Endothelial cell of umbilical vein (primary cell): Measurements from ENCODE around the gene AFTPH. TPM values are rescaled to one million over a fixed set of nuclear protein-coding genes. Genes with fewer than 3 reads are reported as not detected.

Source experiments
- BruUV-seq: library from RNA; stranded (reverse); fragments of 400-500 nt; replicated peaks from 2 replicates; lab custom pipeline; 2021; lab: Mats Ljungman, UMichigan
- CTCF ChIA-PET: fragments of 300-600, 350-600 bp; sonication (Branson Sonifier 250); formaldehyde crosslinking; loops from one replicate; lab custom pipeline; 2021; ENCODE audit warnings: antibody characterized with exemption, inconsistent platforms; lab: Charles Lee
- POLR2A ChIA-PET: fragments of 300-600, 350-600 bp; sonication (Branson Sonifier 250); formaldehyde crosslinking; loops from one replicate; lab custom pipeline; 2021; ENCODE audit warnings: antibody characterized with exemption, inconsistent platforms; lab: Charles Lee
- DNase-seq: peaks from one replicate; pipeline ENCODE4 v3.0.0-alpha.2; 2011; ENCODE audit warnings: low read depth, low spot score
- FAIRE-seq: peaks from 2 replicates; lab custom pipeline; 2011; peaks lifted over from hg19 to GRCh38; lab: Jason Lieb, UNC
- H2AFZ ChIP-seq: 2 replicates; pipeline ENCODE4 v1.6.0; 2012; ENCODE audit warnings: low read depth, low read length, control low read depth, inconsistent platforms
- H3K27ac ChIP-seq: 2 replicates; pipeline ENCODE4 v1.5.1; 2011; ENCODE audit warnings: low read depth, mild to moderate bottlenecking, control low read depth, low read length, moderate library complexity; ENCODE audit not compliant: insufficient read depth
- H3K27me3 ChIP-seq, 2 experiments: 2 replicates each; pipeline versions ENCODE4 v1.6.0 to v1.6.1; 2011; ENCODE audit warnings: low read length in 2 of 2, mixed read lengths in 1 of 2; ENCODE audit not compliant: control insufficient read depth in 2 of 2, insufficient read depth in 2 of 2
- H3K36me3 ChIP-seq, 2 experiments: 2 replicates in 1 of 2; 3 replicates in 1 of 2; pipeline ENCODE4 v1.5.1; 2011; ENCODE audit warnings: low read length in 2 of 2, mild to moderate bottlenecking in 1 of 2, moderate library complexity in 1 of 2; ENCODE audit not compliant: control insufficient read depth in 2 of 2, insufficient read depth in 2 of 2; ENCODE audit errors: extremely low read depth in 1 of 2
- H3K4me1 ChIP-seq: 3 replicates; pipeline ENCODE4 v1.5.1; 2011; ENCODE audit warnings: mild to moderate bottlenecking, low read length; ENCODE audit not compliant: control insufficient read depth, insufficient read depth; ENCODE audit errors: extremely low read depth
- H3K4me2 ChIP-seq: 2 replicates; pipeline ENCODE4 v1.6.1; 2011; ENCODE audit warnings: low read length, control low read depth, mixed read lengths; ENCODE audit not compliant: insufficient read depth
- H3K4me3 ChIP-seq, 3 experiments: fragments of 200-600 bp in 1 of 3; sonication (generic), shearing (Covaris generic) in 1 of 3; replicated peaks in 1 of 3; 2 replicates each; pipeline ENCODE4 v1.5.1; 2011 to 2016; ENCODE audit warnings: control low read depth in 3 of 3, low read length in 3 of 3, mild to moderate bottlenecking in 2 of 3, inconsistent platforms in 1 of 3, low read depth in 1 of 3, moderate library complexity in 1 of 3; ENCODE audit not compliant: insufficient read depth in 1 of 3
- H3K79me2 ChIP-seq: 2 replicates; pipeline ENCODE4 v1.6.0; 2012; ENCODE audit warnings: low read length, inconsistent platforms; ENCODE audit not compliant: control insufficient read depth, insufficient read depth
- H3K9ac ChIP-seq: replicated peaks from 2 replicates; pipeline ENCODE3; 2011; ENCODE audit warnings: low read length, control low read depth; ENCODE audit not compliant: insufficient read depth; ENCODE audit errors: extremely low read depth
- H3K9me1 ChIP-seq: replicated peaks from 3 replicates; pipeline ENCODE4 v1.6.0; 2011; ENCODE audit warnings: mild to moderate bottlenecking, low read length; ENCODE audit not compliant: control insufficient read depth, insufficient read depth; ENCODE audit errors: extremely low read depth
- H3K9me3 ChIP-seq: replicated peaks from 2 replicates; pipeline ENCODE4 v1.5.1; 2012; ENCODE audit warnings: low read length, inconsistent platforms; ENCODE audit not compliant: control insufficient read depth, insufficient read depth
- H4K20me1 ChIP-seq: replicated peaks from 2 replicates; pipeline ENCODE3; 2011; ENCODE audit warnings: mild to moderate bottlenecking, low read length; ENCODE audit not compliant: control insufficient read depth, insufficient read depth; ENCODE audit errors: extremely low read depth
- EZH2 ChIP-seq: IDR thresholded peaks from 2 replicates; pipeline ENCODE4 v1.6.1; 2012; ENCODE audit warnings: borderline replicate concordance, low read depth, mild to moderate bottlenecking, moderate library complexity, low read length, inconsistent platforms; ENCODE audit not compliant: severe bottlenecking
- FOS ChIP-seq: IDR thresholded peaks from 2 replicates; pipeline ENCODE4 v1.6.1; 2011; ENCODE audit warnings: mild to moderate bottlenecking, low read length, moderate library complexity, borderline replicate concordance; ENCODE audit not compliant: insufficient read depth
- GATA2 ChIP-seq: IDR thresholded peaks from 2 replicates; pipeline ENCODE4 v1.7.0; 2011; ENCODE audit warnings: low read depth, mild to moderate bottlenecking, moderate library complexity, mixed read lengths, low read length; ENCODE audit not compliant: insufficient read length, insufficient read depth
- JUN ChIP-seq: IDR thresholded peaks from 2 replicates; pipeline ENCODE4 v1.6.1; 2011; ENCODE audit warnings: borderline replicate concordance, low read depth; ENCODE audit not compliant: insufficient read length, insufficient read depth
- MAX ChIP-seq: IDR thresholded peaks from 2 replicates; pipeline ENCODE4 v1.6.1; 2011; ENCODE audit not compliant: insufficient read depth, insufficient read length
- MYC ChIP-seq: IDR thresholded peaks from one replicate; pipeline ENCODE4 v1.6.1; 2011; ENCODE audit warnings: mild to moderate bottlenecking, low read depth, low read length
- POLR2A ChIP-seq: IDR thresholded peaks from 2 replicates; pipeline ENCODE4 v1.6.1; 2012; ENCODE audit warnings: low read depth, mild to moderate bottlenecking, control low read depth, low read length
- POLR2AphosphoS5 ChIP-seq: IDR thresholded peaks from 2 replicates; pipeline ENCODE4 v1.6.1; 2012; ENCODE audit warnings: low read depth, mild to moderate bottlenecking, control low read depth, low read length, moderate library complexity; ENCODE audit not compliant: insufficient read depth
- dilution Hi-C: fragments of 300-500 bp; cut with MboI; formaldehyde crosslinking; loops from one replicate; pipeline ENCODE4 v1.15.0; 2019; ENCODE audit warnings: low sequenced_read_pairs; ENCODE audit not compliant: extremely low pct_ligation_motif_present
- intact Hi-C: fragments of 100-400 bp; cut with micrococcal nuclease; formaldehyde crosslinking; loops from one replicate; pipeline ENCODE4 v1.10.0; 2022
- polyA plus RNA-seq, 4 experiments: library from polyadenylated mRNA; depleted of rRNA in 3 of 4; stranded (reverse) in 3 of 4; unstranded in 1 of 4; fragments of >200 nt; gene quantifications; 2 replicates each; pipeline versions ENCODE4 v1.2.1 to v1.2.3, GENCODE V29; 2011 to 2012; ENCODE audit warnings: missing spikeins in 1 of 4
- total RNA-seq: library from RNA; stranded (reverse); gene quantifications from 2 replicates; pipeline ENCODE4 v1.2.3, GENCODE V29; 2021
- TF ChIP-seq, protein P1 (sequence below), 2 donors: IDR thresholded peaks; 1 replicate in 1 of 2; 2 replicates in 1 of 2; pipeline ENCODE4 v1.5.1; 2011; ENCODE audit warnings: low read length in 2 of 2, mild to moderate bottlenecking in 2 of 2, moderate library complexity in 2 of 2, control low read depth in 1 of 2, inconsistent platforms in 1 of 2, low read depth in 1 of 2; ENCODE audit not compliant: insufficient read depth in 1 of 2; ENCODE audit errors: extremely low read depth in 1 of 2

The AFTPH gene
- total and polyA plus RNA-seq, 2 donors (not counting 3 experiments of a cell fraction or from before 2014, with no cell fraction given) = 6.9 to 15.3 TPM

GRCh38 chr2:64478502-64479230, 45.5 kb upstream of the AFTPH start:
- ChIA-PET POLR2A (no interaction called here), CTCF (interaction anchor here (2.3 kb wide), 1 partner anchor 10 kb away, joined by 19 read pairs; no protein-coding TSS in a partner anchor)
- H2AFZ ChIP-seq = no peak overlapping the region
- H3K4me2 ChIP-seq = no peak overlapping the region
- no peaks in the 10 kb centered on the region for H3K9me1 ChIP-seq
- no peaks in the 10 kb centered on the region for H4K20me1 ChIP-seq
- TF ChIP-seq POLR2A (no peak), GATA2 (no peak), FOS (no peak), JUN (no peak), POLR2AphosphoS5 (no peak), MAX (no peak), EZH2 (no peak), MYC (no peak)
- TF ChIP-seq, protein P1, sequence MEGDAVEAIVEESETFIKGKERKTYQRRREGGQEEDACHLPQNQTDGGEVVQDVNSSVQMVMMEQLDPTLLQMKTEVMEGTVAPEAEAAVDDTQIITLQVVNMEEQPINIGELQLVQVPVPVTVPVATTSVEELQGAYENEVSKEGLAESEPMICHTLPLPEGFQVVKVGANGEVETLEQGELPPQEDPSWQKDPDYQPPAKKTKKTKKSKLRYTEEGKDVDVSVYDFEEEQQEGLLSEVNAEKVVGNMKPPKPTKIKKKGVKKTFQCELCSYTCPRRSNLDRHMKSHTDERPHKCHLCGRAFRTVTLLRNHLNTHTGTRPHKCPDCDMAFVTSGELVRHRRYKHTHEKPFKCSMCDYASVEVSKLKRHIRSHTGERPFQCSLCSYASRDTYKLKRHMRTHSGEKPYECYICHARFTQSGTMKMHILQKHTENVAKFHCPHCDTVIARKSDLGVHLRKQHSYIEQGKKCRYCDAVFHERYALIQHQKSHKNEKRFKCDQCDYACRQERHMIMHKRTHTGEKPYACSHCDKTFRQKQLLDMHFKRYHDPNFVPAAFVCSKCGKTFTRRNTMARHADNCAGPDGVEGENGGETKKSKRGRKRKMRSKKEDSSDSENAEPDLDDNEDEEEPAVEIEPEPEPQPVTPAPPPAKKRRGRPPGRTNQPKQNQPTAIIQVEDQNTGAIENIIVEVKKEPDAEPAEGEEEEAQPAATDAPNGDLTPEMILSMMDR (IDR thresholded peaks at IDR 0.05; ENCODE audit: extremely low read depth in 1 of 2, insufficient read depth in 1 of 2, low read depth in 1 of 2, low read length in 2 of 2) = no peak
- H3K27ac ChIP-seq = no peak overlapping the region
- FAIRE-seq = no peak
- H3K9me3 ChIP-seq = no peaks in the 10 kb centered on the region
- BruUV-seq = no TSS peak
- H3K4me1 ChIP-seq = peaks cover 5% of the 10 kb centered on the region
- no peak overlapping the region for H3K9ac ChIP-seq
- H3K4me3 ChIP-seq = no peak overlapping the region
- intact Hi-C loops (no loop called here), dilution Hi-C loops (no loop called here)
- no peak for DNase-seq
- no peaks in the 10 kb centered on the region for H3K36me3 ChIP-seq
- peaks cover 0 to 6% of the 10 kb centered on the region in 2 experiments for H3K27me3 ChIP-seq
- no peaks in the 10 kb centered on the region for H3K79me2 ChIP-seq
